Kidney (tissue), 14 donors: ENCODE measurements around the gene RXRA. TPM values are rescaled to one million over a fixed set of nuclear protein-coding genes. Genes with fewer than 3 reads are reported as not detected.

Source experiments
- DNase-seq, 5 donors: peaks; one replicate each; pipeline ENCODE4 v3.0.0-alpha.2; 2013 to 2020
- FAIRE-seq: peaks from 2 replicates; lab custom pipeline; 2012; peaks lifted over from hg19 to GRCh38; lab: Jason Lieb, UNC
- H3K27ac ChIP-seq, 2 donors: one replicate each; pipeline ENCODE4 v1.7.0; 2013; ENCODE audit warnings: low read depth in 2 of 2, low read length in 2 of 2, inconsistent platforms in 1 of 2
- H3K27me3 ChIP-seq: one replicate; pipeline ENCODE4 v1.7.1; 2013; ENCODE audit warnings: low read length, inconsistent platforms; ENCODE audit not compliant: control insufficient read depth, insufficient read depth
- H3K36me3 ChIP-seq, 3 donors: one replicate each; pipeline versions ENCODE4 v1.7.0 to v1.7.1; 2013; ENCODE audit warnings: low read length in 3 of 3, control low read depth in 1 of 3, inconsistent platforms in 1 of 3; ENCODE audit not compliant: insufficient read depth in 3 of 3, control insufficient read depth in 2 of 3
- H3K4me1 ChIP-seq, 3 donors: one replicate each; pipeline versions ENCODE4 v1.7.0 to v1.7.1; 2013; ENCODE audit warnings: low read length in 3 of 3, inconsistent platforms in 1 of 3, low read depth in 1 of 3; ENCODE audit not compliant: control insufficient read depth in 2 of 3, insufficient read depth in 2 of 3
- H3K4me3 ChIP-seq, 3 donors: one replicate each; pipeline versions ENCODE4 v1.7.0 to v1.8.1; 2013; ENCODE audit warnings: low read length in 3 of 3, control low read depth in 1 of 3, inconsistent platforms in 1 of 3
- H3K9ac ChIP-seq, 3 donors: one replicate each; pipeline versions ENCODE4 v1.7.0 to v1.7.1; 2013; ENCODE audit warnings: low read length in 3 of 3, control low read depth in 1 of 3, inconsistent platforms in 1 of 3
- H3K9me3 ChIP-seq, 3 donors: one replicate each; pipeline versions ENCODE4 v1.7.0 to v1.7.1; 2013; ENCODE audit warnings: low read length in 3 of 3, control low read depth in 1 of 3, inconsistent platforms in 1 of 3; ENCODE audit not compliant: control insufficient read depth in 2 of 3, insufficient read depth in 1 of 3
- intact Hi-C: fragments of 100-400 bp; cut with DNase I; formaldehyde crosslinking; loops from one replicate; pipeline ENCODE4 v1.11.1; 2022
- polyA plus RNA-seq: library from polyadenylated mRNA; stranded (reverse); fragments of 350-450 nt; fragmentation: Illumina TruSeq; extraction: RNeasy Lipid Tissue Mini Kit (QIAGEN cat#74804); gene quantifications from one replicate; pipeline ENCODE4 v1.2.3, GENCODE V29; 2014; ENCODE audit warnings: low read depth, low replicate concordance; ENCODE audit not compliant: insufficient read depth
- total RNA-seq: library from RNA; stranded (reverse); fragmentation: NEBNext Ultra II Directional; extraction: Animal tissue kit (Norgen Biotek cat#: 25700); gene quantifications from one replicate; pipeline ENCODE4 v1.2.1, GENCODE V29; 2021
- TF ChIP-seq, protein P1 (sequence below): IDR thresholded peaks from 3 replicates; pipeline ENCODE4 v1.5.1; 2012; ENCODE audit warnings: mild to moderate bottlenecking, moderate library complexity, borderline replicate concordance; ENCODE audit not compliant: insufficient read depth; ENCODE audit errors: extremely low read depth
- donor health status: control.
- donor health status: control.
- donor health status: control.
- donor health status: control.
- donor health status: control.
- donor health status: DM: yes; HTN: yes; CAD: no.
- donor health status: Normal renal cell carcinoma (clear cell type).

Gene RXRA
- total and polyA plus RNA-seq, 2 donors from 2014 or later = 24.0 to 49.5 TPM

DNA sequence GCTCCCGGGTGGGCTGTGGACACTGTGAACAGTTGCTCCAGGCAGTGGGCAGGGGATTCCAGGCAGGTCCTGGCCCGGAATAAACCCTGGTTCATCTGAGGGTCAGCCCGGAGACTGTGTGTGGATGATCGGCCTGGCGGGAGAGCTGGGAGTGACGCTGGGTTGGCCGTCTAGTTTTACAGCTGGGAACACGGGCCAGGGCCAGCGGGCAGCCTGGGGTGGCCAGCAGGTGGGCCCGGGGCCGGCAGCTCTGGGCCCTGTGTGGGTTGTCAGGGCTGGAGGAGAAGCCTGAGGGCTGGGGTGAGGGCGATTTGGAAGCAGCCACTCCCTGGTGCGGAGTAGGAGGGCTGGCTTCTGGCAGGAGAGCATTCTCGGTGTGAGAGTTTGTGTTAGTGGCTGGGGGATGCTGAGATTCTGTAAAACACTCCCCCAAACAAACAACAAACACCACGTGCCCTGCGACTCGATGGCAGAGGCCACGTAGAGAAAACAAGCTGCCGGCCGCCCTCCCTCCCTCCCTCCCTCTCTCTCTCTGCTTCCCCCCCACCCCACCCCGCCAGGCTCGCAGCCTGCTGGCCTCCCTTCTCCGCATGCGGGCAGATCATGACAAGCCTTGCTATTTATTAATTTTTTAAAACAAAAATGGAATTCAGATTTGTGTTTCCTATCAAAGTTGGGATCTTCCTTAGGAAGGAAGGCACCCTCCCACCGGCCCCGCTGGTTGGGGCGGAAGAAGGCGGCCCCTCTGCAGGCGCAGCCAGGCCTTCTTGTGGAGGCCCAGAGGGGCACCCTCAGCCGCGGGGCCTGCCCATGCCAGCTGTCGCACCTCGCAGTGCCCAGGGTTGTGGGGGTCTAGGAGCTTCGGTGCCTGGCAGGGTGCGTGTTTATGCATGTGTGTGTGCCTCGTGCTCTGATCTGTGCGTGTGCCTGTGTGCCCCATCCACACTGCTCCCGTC, 49.5 kb downstream of the RXRA start:
- H3K4me3 ChIP-seq = no peak overlapping the region
- FAIRE-seq (no peak), DNase-seq (peak in 4 of 5 donors; percentile 65 to 86 (median 74))
- H3K27me3 ChIP-seq = no peaks in the 10 kb centered on the region
- H3K9me3 ChIP-seq = no peaks in the 10 kb centered on the region
- intact Hi-C loops = no loop called here
- TF ChIP-seq, protein P1, sequence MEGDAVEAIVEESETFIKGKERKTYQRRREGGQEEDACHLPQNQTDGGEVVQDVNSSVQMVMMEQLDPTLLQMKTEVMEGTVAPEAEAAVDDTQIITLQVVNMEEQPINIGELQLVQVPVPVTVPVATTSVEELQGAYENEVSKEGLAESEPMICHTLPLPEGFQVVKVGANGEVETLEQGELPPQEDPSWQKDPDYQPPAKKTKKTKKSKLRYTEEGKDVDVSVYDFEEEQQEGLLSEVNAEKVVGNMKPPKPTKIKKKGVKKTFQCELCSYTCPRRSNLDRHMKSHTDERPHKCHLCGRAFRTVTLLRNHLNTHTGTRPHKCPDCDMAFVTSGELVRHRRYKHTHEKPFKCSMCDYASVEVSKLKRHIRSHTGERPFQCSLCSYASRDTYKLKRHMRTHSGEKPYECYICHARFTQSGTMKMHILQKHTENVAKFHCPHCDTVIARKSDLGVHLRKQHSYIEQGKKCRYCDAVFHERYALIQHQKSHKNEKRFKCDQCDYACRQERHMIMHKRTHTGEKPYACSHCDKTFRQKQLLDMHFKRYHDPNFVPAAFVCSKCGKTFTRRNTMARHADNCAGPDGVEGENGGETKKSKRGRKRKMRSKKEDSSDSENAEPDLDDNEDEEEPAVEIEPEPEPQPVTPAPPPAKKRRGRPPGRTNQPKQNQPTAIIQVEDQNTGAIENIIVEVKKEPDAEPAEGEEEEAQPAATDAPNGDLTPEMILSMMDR = no peak
- H3K9ac ChIP-seq = peak overlapping the region in 1 of 3 donors; percentile 61
- H3K36me3 ChIP-seq = no peaks in the 10 kb centered on the region
- H3K27ac ChIP-seq = peak overlapping the region; percentile 85 to 86
- peaks cover 0 to 86% (median 46%) of the 10 kb centered on the region in 3 donors for H3K4me1 ChIP-seq

- TF ChIP-seq, protein P1 = no peak
- Histone ChIP-seq H3K4me3 (no peak overlapping the region), H3K27ac (peak overlapping the region; percentile 61 to 72), H3K27me3 (no peaks in the 10 kb centered on the region), H3K4me1 (peaks cover 0 to 84% (median 45%) of the 10 kb centered on the region in 3 donors), H3K36me3 (no peaks in the 10 kb centered on the region), H3K9ac (peak overlapping the region in 1 of 3 donors; percentile 8), H3K9me3 (no peaks in the 10 kb centered on the region)
- intact Hi-C loops = no loop called here
- no peak for DNase-seq
- FAIRE-seq = no peak
These were observed 50.3 kb downstream of the RXRA start for GRCh38 chr9:134376386-134377142.

GRCh38 chr9:134377143-134377484, 50.9 kb downstream of the RXRA start:
- H3K27me3 ChIP-seq = no peaks in the 10 kb centered on the region
- H3K9ac ChIP-seq = no peak overlapping the region
- no peak for FAIRE-seq
- no peaks in the 10 kb centered on the region for H3K9me3 ChIP-seq
- peak overlapping the region in 1 of 2 donors; percentile 61 for H3K27ac ChIP-seq
- no peaks in the 10 kb centered on the region for H3K36me3 ChIP-seq
- intact Hi-C loops = no loop called here
- TF ChIP-seq, protein P1 = no peak
- H3K4me1 ChIP-seq = peaks cover 0 to 84% (median 51%) of the 10 kb centered on the region in 3 donors
- H3K4me3 ChIP-seq = no peak overlapping the region
- no peak for DNase-seq
